AG10803 (cell line): ENCODE measurements around the gene AGAP1.

Experiments used
- DNase-seq: peaks from one replicate; pipeline ENCODE4 v3.0.0; 2010; ENCODE audit warnings: low read depth
- H3K4me3 ChIP-seq: 2 replicates; pipeline ENCODE4 v1.5.1; 2011; ENCODE audit warnings: mild to moderate bottlenecking, low read length, control low read depth
- TF ChIP-seq, protein P1 (sequence below): conservative IDR thresholded peaks from 2 replicates; pipeline ENCODE4 v1.5.1; 2011; ENCODE audit warnings: mild to moderate bottlenecking, low read length, control low read depth, inconsistent platforms

AGAP1 gene

DNA sequence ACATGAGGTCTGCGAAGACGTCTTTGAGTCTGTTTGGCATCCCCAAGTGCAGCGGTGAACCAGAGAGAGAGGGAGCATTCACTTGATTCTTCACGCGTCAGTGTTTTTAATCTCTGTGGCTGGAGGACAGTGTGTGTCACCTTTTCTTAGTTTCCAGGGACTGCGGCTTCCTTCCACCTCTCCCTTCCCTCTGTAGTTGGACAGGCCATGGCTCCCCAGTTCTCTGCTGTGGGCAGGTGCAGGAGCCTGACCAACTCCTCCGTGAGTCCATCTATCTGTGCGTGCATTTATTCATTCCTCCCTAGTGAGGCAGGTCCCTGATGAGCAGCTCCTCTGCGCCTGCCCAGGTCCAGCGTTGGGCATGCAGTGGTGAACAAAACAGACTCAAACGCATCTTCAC is 42.9 kb downstream of the AGAP1 start:
- TF ChIP-seq, protein P1, sequence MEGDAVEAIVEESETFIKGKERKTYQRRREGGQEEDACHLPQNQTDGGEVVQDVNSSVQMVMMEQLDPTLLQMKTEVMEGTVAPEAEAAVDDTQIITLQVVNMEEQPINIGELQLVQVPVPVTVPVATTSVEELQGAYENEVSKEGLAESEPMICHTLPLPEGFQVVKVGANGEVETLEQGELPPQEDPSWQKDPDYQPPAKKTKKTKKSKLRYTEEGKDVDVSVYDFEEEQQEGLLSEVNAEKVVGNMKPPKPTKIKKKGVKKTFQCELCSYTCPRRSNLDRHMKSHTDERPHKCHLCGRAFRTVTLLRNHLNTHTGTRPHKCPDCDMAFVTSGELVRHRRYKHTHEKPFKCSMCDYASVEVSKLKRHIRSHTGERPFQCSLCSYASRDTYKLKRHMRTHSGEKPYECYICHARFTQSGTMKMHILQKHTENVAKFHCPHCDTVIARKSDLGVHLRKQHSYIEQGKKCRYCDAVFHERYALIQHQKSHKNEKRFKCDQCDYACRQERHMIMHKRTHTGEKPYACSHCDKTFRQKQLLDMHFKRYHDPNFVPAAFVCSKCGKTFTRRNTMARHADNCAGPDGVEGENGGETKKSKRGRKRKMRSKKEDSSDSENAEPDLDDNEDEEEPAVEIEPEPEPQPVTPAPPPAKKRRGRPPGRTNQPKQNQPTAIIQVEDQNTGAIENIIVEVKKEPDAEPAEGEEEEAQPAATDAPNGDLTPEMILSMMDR: no peak
- H3K4me3 ChIP-seq: no peak overlapping the region
- DNase-seq: no peak

DNA sequence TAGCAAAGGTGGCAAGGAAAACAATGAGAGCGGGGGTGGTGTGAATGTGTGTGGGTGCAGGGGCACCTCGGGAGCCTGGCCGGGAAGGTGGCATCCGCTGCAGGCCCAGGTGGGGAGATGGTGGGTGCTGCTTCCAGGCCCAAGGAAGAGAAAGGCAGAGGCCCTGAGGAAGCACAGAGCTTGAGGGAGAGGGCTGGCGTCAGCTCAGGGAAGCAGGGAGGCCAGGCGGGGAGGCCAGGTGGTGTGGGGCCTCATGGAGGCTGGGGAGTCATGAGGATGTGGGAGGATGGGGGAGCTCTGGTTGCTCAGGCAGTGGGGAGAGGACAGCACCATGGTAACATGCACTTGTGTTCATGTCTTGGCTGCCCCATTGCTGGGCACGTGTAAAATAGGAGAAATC is 43.3 kb downstream of the AGAP1 start:
- no peak overlapping the region for H3K4me3 ChIP-seq
- no peak for DNase-seq
- TF ChIP-seq, protein P1: no peak

DNA sequence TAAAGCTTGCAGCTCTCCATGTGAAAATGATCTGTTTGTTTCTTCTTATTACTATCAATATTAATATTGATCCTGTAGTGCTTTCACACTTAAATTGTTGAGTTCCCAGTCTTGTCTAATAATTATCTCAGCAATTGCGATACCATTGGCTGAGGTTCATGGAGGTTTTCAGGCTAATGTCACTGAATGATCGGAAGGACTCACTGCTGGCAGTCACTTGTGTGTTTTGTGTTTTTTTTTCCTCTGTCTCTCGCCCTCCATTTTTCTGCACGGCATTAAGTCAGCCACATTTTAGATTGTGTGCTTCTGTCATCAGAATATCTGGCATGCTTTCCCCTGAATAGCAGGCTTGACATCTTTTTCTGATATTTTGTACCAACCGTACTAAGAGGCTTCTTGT is 43.7 kb downstream of the AGAP1 start:
- TF ChIP-seq, protein P1: no peak
- peak; percentile 3 for DNase-seq
- H3K4me3 ChIP-seq: no peak overlapping the region

DNA sequence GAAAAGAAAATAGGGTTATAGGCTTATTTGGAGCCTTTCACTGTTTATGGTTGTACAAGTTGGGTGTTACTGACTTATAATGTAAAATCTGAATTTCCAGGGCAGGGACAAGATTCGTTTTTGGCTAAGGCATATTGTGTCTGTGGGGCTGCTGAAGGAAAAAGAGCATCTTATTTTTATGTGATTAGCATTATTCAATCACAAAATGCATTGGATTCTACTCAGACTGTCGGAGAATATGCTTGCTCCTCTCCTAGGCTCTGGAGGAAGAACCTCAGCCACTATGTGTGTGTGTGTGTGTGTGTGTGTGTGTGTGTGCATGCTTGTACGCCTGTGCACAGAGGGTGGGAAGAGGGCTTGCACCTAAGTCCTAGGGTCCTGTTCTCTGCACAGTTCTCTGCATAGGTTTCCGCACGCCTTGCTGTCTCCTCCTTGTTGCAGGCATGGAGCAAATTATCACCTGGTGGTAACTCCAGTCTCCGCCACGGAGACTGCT is 44.3 kb downstream of the AGAP1 start:
- no peak for DNase-seq
- no peak overlapping the region for H3K4me3 ChIP-seq
- TF ChIP-seq, protein P1: no peak

DNA sequence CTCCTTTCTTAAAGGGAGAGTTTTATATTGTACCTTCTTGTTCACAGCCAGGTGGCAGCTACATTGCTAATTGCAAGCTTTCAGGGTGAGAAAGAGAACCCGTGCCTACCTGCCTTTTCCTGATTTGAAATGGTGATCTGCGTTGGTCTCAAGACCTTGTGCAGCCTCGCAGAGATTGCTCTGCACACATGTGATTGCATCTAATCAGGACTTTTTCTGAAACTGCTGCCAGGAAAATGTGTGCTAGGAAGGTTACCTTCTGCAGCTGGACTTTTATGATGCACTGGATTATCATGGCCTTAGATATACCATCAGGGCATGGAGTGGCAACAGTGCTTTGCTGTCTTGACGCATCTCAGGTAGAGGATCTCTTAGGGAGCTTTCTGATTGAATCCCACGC is 45.1 kb downstream of the AGAP1 start:
- no peak overlapping the region for H3K4me3 ChIP-seq
- TF ChIP-seq, protein P1: no peak
- DNase-seq: no peak

DNA sequence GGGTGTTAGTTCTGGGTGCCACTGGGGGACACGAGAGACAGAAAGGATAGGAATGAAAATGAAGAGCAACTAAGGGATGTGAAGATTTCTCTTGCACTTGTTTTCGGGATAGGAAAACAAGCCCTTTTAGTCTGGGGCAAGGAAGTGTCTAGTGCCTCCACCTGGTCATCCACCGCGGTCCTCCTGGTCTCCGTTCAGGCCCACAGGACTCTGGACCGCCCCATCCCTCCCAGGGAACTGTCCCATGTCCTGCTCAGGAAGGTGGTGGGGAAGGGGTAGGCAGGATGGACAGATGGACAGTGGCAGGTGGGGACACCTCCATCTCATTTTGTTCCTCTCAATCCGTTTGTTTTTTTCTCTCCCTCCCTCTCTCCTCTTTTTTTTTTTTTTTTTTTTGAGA is 45.9 kb downstream of the AGAP1 start:
- TF ChIP-seq, protein P1: no peak
- no peak overlapping the region for H3K4me3 ChIP-seq
- DNase-seq: no peak

DNA sequence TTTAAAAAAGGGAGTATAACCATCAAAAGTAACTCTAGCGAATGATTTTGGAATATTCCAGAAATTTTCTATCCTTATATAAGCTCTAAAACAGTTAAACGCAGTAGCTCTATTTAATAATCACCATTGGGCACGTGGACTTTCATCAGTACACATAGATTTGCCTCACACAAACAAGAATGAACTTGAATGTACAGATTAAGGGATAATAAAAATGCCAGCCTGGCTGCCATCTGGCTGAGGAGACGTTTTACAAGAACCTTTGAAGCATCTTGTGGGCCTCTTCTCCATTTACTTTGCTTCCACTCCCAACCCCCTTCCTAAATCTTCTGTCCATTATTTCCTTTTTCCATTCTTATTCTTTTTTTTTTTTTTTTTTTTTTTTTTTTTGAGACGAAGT is 47.2 kb downstream of the AGAP1 start:
- H3K4me3 ChIP-seq: no peak overlapping the region
- TF ChIP-seq, protein P1: no peak
- no peak for DNase-seq
